NCI-H1930 (cell line): ENCODE measurements around the gene PWWP2B.

Experiments
- DNase-seq, 2 experiments: peaks; one replicate each; lab custom pipeline; 2025; lab: John Stamatoyannopoulos, UW

Gene PWWP2B

GRCh38 chr10:132394936-132395703, 1.9 kb upstream of the PWWP2B start:
- DNase-seq, result no peak

- no peak for DNase-seq
Observed at GRCh38 chr10:132395704-132396493, 1.1 kb upstream of the PWWP2B start.

DNA sequence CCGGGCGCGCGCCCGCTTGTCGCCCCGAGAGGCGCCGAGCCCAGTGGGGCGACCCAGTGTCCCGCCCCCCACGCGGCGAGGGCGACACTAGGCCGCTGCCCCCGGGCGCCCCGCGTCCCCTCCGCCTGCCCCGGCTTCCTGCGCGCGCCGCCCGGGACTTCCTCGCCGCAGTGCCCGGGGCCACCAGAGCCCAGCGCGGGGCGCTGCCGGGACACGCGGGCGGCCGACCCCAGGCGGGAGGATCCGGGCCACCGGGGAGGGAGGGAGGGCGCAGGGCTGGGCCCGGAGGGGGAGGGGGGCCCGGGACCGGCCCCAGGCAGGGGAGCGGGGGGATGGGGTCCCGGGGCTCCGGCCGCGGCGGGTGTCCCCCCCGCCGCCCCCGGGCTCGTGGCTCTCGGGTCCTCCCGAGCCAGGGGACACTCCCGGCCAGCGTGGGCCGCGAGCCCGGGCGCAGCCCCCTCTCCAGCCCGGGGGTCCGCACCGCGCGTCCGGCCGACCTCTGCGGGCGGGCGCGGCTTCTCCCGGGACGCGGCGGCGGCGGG, 435 bp upstream of the PWWP2B start:
- DNase-seq, result peak; percentile 14 to 46

DNA sequence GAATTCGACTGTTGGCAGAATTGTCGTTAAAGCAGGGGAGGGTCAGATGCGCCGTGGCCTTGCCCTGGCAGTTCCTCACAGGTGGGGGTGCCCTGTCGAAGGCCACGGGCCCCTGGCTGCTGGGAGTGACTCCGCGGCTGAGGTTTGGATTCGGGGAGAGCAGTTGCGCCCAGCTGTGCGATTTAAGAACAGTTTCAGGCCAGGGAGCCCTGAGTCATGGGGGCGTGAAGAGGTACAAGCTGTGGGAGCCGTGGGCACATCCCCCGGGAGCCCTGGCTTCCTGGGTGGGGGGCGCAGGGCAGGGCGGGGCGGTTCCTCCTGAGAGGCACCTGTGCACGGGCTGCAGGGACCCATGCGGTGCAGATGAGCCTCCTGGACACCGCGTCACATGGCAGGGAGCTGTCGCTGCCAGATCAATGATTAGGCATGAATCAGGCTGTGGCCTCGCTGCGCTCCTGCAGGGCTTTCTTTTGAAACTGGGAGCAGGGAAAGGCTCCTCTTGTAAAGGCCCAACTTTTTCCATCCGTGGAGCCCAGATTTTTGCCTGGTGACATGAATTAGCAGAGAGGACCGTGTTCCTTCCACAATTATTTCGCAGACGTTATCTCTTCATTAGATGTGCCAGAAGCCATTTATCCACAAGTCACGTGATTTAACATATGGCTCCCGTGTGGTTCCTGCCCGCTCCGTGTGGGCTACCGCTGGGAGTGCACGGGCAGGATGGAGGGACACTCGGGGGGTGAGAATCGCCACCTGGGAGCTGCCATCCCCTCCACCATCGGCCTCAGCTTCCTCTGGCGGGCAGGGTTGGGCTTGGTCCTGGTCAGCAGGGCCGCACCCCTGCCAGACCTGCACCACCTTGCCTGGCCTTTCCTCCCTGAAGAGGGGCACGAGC, 918 bp downstream of the PWWP2B start:
- DNase-seq, result no peak

DNA sequence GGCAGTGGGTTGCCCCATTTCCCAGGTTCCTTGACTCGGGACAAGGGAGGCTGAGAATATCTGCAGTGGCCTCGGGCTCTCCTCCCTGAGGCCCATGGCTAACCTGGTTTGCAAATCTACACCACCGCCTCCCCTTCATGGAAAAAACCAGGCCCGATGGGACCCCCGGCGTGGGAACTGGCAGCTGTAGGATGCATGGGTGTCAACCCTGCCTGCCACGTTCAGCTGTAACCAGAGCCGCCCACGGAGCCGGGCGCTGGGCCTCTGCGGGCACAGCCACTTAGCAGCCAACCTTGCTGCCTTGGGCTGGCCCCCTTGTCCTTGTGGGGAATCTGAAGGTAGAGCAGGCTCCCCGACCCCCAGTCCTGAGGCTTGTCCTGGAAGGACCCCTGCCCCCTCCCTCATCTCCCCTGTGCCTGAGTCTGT, 1.6 kb downstream of the PWWP2B start:
- no peak for DNase-seq

- no peak for DNase-seq
Observed at GRCh38 chr10:132399117-132400035, 2.4 kb downstream of the PWWP2B start.

GRCh38 chr10:132400041-132400546, 3.1 kb downstream of the PWWP2B start:
- no peak for DNase-seq

DNA sequence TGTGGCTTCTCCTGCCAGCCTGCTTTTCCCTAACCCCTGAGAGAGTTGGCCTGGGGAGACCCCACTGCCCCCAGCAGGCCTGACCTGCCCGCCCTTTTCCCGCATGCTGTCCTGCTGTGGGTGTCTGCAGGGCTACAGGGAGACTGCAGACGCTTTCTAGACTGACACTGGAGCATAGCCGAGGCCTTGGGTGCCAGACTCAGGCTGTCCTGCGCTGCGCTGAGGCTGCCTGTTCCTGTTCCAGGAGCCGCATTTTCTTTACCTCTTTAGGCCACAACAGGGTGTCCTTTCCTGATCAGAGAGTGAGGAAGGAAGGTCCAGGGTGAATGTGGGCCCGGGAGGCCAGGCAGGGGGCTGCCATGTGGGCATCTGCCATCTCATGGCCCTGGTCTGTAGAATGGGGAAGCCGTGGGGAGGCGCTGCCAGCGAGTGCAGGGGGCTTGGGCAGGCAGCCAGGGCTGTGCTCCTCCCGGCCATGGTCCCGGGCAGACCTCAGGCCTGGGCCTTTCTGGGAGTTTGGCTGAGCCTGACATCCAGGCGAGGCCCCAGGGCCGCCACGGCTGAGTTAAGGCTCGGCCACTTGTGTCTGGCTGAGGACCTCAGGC, 3.6 kb downstream of the PWWP2B start:
- DNase-seq, result no peak

- no peak for DNase-seq
Observed at GRCh38 chr10:132401401-132402118, 4.6 kb downstream of the PWWP2B start.

DNA sequence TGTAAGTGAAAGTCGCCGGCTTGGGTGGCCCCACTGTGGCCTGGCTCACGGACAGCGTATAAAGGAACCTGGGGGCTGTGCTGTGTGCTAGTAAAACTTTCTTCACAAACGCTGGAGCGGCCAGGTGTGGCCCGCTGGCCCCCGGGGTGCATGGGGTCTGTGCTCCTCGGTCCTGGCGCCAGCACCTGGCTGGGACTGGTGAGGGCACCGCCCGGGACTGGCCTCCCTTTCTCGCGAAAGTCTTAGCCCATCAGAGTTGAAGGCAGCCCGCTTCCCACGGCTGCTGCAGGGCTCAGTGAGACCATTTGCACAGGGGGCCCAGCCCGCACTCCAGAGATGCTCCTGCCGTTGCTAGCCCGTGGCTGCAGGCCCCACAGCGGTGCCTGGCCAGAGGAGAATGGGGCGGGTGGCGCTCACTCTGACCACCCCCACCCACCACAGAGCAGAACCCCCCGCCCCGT, 5.8 kb downstream of the PWWP2B start:
- DNase-seq, result no peak

DNA sequence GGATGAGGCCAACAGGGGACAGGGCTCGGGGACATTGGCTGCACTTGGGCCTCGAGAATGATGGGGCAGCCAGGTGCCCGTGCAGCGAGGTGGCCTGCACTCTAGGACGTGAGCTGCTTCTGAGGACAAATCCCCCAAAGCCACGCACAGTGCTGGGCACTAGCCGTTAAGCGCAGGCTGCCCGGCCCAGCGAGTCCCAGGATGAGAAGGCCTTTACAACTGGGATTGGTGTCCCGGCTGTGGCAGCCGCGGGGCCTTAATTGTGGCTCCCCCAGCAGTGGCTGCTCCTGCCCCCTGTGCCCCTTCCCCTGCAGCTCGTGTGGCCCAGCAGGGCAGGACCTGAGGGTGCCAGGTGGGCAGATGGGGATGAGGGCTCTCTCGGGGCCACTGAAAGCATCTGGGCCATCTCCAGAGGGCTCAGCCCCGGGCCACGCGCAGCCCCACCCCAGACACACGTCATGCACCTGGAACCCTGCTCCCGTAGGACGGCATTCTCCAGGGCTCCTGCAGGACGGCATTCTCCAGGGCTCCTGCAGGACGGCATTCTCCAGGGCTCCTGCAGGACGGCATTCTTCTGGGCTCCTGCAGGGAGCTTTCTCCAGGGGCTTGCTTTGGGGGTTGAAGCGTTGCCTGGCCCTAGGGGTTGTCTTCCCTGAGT, 6.6 kb downstream of the PWWP2B start:
- DNase-seq, result no peak

- DNase-seq, result no peak
Observed at GRCh38 chr10:132404169-132404880, 7.3 kb downstream of the PWWP2B start.

- no peak for DNase-seq
Observed at GRCh38 chr10:132404911-132405462, 8.0 kb downstream of the PWWP2B start.

DNA sequence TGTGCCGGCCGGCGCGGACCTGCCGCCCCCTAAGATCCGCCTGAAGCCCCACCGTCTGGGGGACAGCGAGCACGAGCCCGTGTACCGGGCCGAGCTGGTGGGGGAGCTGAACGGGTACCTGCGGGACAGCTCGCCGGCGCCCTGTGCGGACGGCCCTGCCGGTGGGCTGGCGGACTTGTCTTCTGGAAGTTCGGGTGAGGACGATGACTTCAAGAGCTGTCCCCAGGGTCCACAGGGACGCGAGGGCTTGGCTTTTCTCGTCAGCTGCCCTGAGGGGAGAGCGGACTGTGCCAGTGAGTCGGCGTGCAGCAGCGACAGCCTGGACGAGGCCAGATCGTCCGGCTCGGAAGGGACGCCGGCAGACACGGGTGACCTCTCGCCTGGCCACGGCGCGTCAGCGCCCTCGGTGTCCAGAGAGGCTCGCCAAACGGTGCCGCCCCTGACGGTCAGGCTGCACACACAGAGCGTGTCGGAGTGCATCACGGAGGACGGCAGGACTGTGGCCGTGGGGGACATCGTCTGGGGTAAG, 8.5 kb downstream of the PWWP2B start:
- DNase-seq, result no peak

DNA sequence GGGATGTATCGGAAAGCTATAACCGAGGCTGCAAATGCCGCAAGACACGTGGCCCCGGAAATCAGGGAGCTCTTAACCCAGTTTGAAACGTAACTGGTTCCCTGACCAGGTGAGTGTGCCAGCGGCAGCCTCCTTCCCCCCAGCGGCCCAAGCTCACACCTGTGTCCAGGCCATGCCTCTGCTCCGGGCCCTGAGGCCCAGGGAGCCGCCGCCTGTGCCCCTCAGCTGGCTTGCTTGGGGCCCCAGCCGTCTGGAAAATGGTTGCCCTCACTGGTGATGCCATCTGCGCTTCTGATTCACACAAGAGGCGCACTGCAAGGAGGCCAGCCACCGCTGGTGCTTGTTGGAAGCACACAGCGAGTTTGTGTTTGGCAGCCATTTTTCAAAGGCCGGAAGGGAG, 9.2 kb downstream of the PWWP2B start:
- DNase-seq, result no peak

DNA sequence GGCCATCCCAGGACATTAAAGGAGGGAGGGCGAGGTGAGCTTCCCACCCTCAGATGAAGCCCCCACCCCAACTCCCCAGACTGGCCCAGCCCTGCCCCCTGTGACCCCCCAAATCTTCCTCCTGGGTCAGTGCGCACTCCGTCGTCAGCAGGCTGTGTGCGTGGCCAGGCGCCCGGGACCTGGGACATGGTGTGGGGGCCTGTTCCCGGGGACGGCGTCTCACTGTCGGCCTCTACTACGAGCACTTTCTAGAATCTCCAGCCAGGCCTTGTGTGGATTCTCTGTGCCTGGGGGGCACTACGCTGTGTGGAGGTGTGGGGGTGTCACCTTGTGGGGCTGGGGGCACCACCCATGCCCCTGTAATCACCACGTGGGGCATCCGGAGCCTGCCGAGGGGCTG, 9.8 kb downstream of the PWWP2B start:
- DNase-seq, result no peak

- no peak for DNase-seq
Observed at GRCh38 chr10:132407243-132407746, 10.3 kb downstream of the PWWP2B start.
